K562 (cell line): ENCODE results near the gene XPO6. TPM values are rescaled to one million over a fixed set of nuclear protein-coding genes. Genes with fewer than 3 reads are reported as not detected.

Source experiments
- ATAC-seq: fragments of 200-7000 bp; cut with Tn5 transposase; 3 replicates; pipeline ENCODE4 v1.9.1; 2020; ENCODE audit warnings: moderate library complexity
- BruUV-seq: library from RNA; stranded (reverse); fragments of 400-500 nt; replicated peaks from 2 replicates; lab custom pipeline; 2021; lab: Mats Ljungman, UMichigan
- CTCF ChIA-PET: fragments of 300-600 bp; formaldehyde crosslinking; extraction: SDS; loops from one replicate; lab custom pipeline; 2021; ENCODE audit warnings: low intra/inter-chr PET ratio; lab: Yijun Ruan, JAX
- POLR2A ChIA-PET: fragments of 300-600, 350-650 bp; sonication (Branson Sonifier 250); formaldehyde crosslinking; extraction: SDS; loops from one replicate; lab custom pipeline; 2021; ENCODE audit warnings: antibody characterized with exemption, inconsistent platforms; lab: Yijun Ruan, JAX
- DNase-seq, 4 experiments: peaks; one replicate each; pipeline versions ENCODE4 v3.0.0 to v3.0.0-alpha.2; 2011 to 2018; ENCODE audit warnings: low spot score in 3 of 4, mixed read lengths in 3 of 4; ENCODE audit errors: extremely low read depth in 1 of 4
- FAIRE-seq: peaks from 2 replicates; lab custom pipeline; 2011; peaks lifted over from hg19 to GRCh38; lab: Jason Lieb, UNC
- H2AFZ ChIP-seq: 2 replicates; pipeline ENCODE4 v1.6.0; 2011; ENCODE audit warnings: low read depth, low read length, control low read depth, inconsistent platforms
- H3K27ac ChIP-seq: fragments of 200-600 bp; 3 replicates; pipeline ENCODE4 v1.8.0; 2011; ENCODE audit warnings: low read depth, mild to moderate bottlenecking, control low read depth, inconsistent platforms, low read length, moderate library complexity, mixed read lengths; ENCODE audit errors: extremely low read depth
- H3K27me3 ChIP-seq, 2 experiments: fragments of 300-600 bp in 1 of 2; 2 replicates in 1 of 2; 3 replicates in 1 of 2; pipeline versions ENCODE4 v1.6.0 to v1.8.0; 2011; ENCODE audit warnings: inconsistent platforms in 2 of 2, low read length in 2 of 2, mild to moderate bottlenecking in 1 of 2, mixed read lengths in 1 of 2, moderate library complexity in 1 of 2; ENCODE audit not compliant: control insufficient read depth in 2 of 2, insufficient read depth in 2 of 2
- H3K36me3 ChIP-seq: fragments of 300-600 bp; 3 replicates; pipeline ENCODE4 v1.8.0; 2011; ENCODE audit warnings: mild to moderate bottlenecking, low read length, inconsistent platforms; ENCODE audit not compliant: control insufficient read depth, insufficient read depth
- H3K4me1 ChIP-seq, 2 experiments: fragments of 200-600 bp in 1 of 2; replicated peaks in 1 of 2; 2 replicates in 1 of 2; 3 replicates in 1 of 2; pipeline versions ENCODE4 v1.5.1 to v1.8.0; 2011; ENCODE audit warnings: inconsistent platforms in 2 of 2, low read length in 2 of 2, mild to moderate bottlenecking in 1 of 2, mixed read lengths in 1 of 2, moderate library complexity in 1 of 2; ENCODE audit not compliant: control insufficient read depth in 2 of 2, insufficient read depth in 2 of 2
- H3K4me2 ChIP-seq: 2 replicates; pipeline ENCODE4 v1.6.1; 2011; ENCODE audit warnings: low read length, control low read depth, inconsistent platforms, mixed read lengths; ENCODE audit not compliant: insufficient read depth
- H3K4me3 ChIP-seq: fragments of 200-600 bp; sonication (generic), shearing (Covaris generic); 2 replicates; pipeline ENCODE4 v1.5.1; 2016; ENCODE audit warnings: control low read depth, inconsistent platforms
- H3K79me2 ChIP-seq: fragments of 200-600 bp; 3 replicates; pipeline ENCODE4 v1.8.0; 2011; ENCODE audit warnings: low read length, inconsistent platforms; ENCODE audit not compliant: control insufficient read depth, insufficient read depth
- H3K9ac ChIP-seq, 2 experiments: 2 replicates each; pipeline versions ENCODE4 v1.6.0 to v1.6.1; 2011; ENCODE audit warnings: low read depth in 2 of 2, low read length in 2 of 2, control low read depth in 1 of 2, inconsistent platforms in 1 of 2, mild to moderate bottlenecking in 1 of 2, mixed read lengths in 1 of 2; ENCODE audit not compliant: insufficient read depth in 1 of 2
- H3K9me1 ChIP-seq: one replicate; pipeline ENCODE4 v1.6.0; 2011; ENCODE audit warnings: inconsistent platforms, mild to moderate bottlenecking, low read length, moderate library complexity; ENCODE audit not compliant: control insufficient read depth, insufficient read depth
- H3K9me3 ChIP-seq: replicated peaks from 2 replicates; pipeline ENCODE4 v1.5.1; 2011; ENCODE audit warnings: low read depth, low read length, inconsistent platforms; ENCODE audit not compliant: control insufficient read depth, insufficient read depth
- H4K20me1 ChIP-seq: replicated peaks from 2 replicates; pipeline ENCODE4 v1.6.1; 2011; ENCODE audit warnings: low read length, inconsistent platforms, mixed read lengths; ENCODE audit not compliant: control insufficient read depth, insufficient read depth
- FOXM1 ChIP-seq, 2 experiments: fragments of 450-650 bp in 1 of 2; sonication (generic) in 1 of 2; formaldehyde crosslinking in 1 of 2; IDR thresholded peaks; 2 replicates each; pipeline versions ENCODE4 v1.6.1 to v1.9.0; 2017 to 2022; ENCODE audit warnings: low read depth in 2 of 2, mild to moderate bottlenecking in 2 of 2, missing genetic modification reagents in 1 of 2, moderate library complexity in 1 of 2
- NFYB ChIP-seq: IDR thresholded peaks from 2 replicates; pipeline ENCODE4 v1.6.1; 2011; ENCODE audit warnings: mild to moderate bottlenecking, moderate library complexity; ENCODE audit not compliant: insufficient read length; ENCODE audit errors: extremely low read depth
- RBM34 ChIP-seq: fragments of 200-400 bp; formaldehyde crosslinking; IDR thresholded peaks from 2 replicates; pipeline ENCODE4 v1.6.1; 2018; ENCODE audit warnings: low read length, borderline replicate concordance; ENCODE audit not compliant: insufficient read depth
- SREBF1 ChIP-seq: fragments of 150-350 bp; IDR thresholded peaks from 2 replicates; pipeline ENCODE4 v1.6.1; 2014; ENCODE audit warnings: antibody characterized with exemption, low read depth, low read length, borderline replicate concordance
- ZKSCAN1 ChIP-seq: fragments of 150-350 bp; IDR thresholded peaks from 2 replicates; pipeline ENCODE4 v1.6.1; 2016; ENCODE audit warnings: low read depth, low read length
- WGBS: fragments of 100-300 bp; shearing (Covaris generic); methylation state at CpG from one replicate; pipeline ENCODE4 v1.1.6; 2016; ENCODE audit warnings: low coverage, mixed read lengths; ENCODE audit not compliant: insufficient coverage; ENCODE audit errors: missing lambda C conversion rate; 5-methylcytosine and 5-hydroxymethylcytosine counted together
- in situ Hi-C: fragments of 300-500 bp; cut with MboI; formaldehyde crosslinking; loops from 4 replicates; pipeline ENCODE4 v1.15.0; 2018; ENCODE audit warnings: inconsistent platforms, mixed read lengths
- intact Hi-C: fragments of 100-400 bp; cut with micrococcal nuclease; formaldehyde crosslinking; loops from 2 replicates; pipeline ENCODE4 v1.14.2; 2022
- polyA plus RNA-seq, 8 experiments: library from polyadenylated mRNA; depleted of rRNA in 4 of 8; stranded (reverse) in 5 of 8; unstranded in 3 of 8; fragments of >200 nt; fragmentation: Nextera tagmentation in 2 of 8; fragmentation: Illumina TruSeq in 1 of 8; extraction: Ambion mirVana in 2 of 8; extraction: Trizol in 1 of 8; gene quantifications; 2 replicates each; pipeline versions ENCODE4 v1.2.1 to v1.2.3, GENCODE V29; 2011 to 2014; ENCODE audit warnings: inconsistent platforms in 1 of 8, missing spikeins in 1 of 8
- total RNA-seq, 7 experiments: library from RNA; depleted of rRNA in 6 of 7; stranded (reverse); fragments of >200 nt in 6 of 7; fragmentation: Illumina TruSeq in 2 of 7; extraction: Trizol in 2 of 7; gene quantifications; 2 replicates each; pipeline versions ENCODE4 v1.2.1 to v1.2.3, GENCODE V29; 2011 to 2021; ENCODE audit warnings: low replicate concordance in 1 of 7
- TF ChIP-seq, protein P1 (sequence below): sonication (generic); formaldehyde crosslinking; IDR thresholded peaks from 2 replicates; pipeline ENCODE4 v1.9.0; 2022; ENCODE audit warnings: mild to moderate bottlenecking, missing genetic modification reagents
- TF ChIP-seq, protein P2 (sequence below): sonication (generic); formaldehyde crosslinking; IDR thresholded peaks from 2 replicates; pipeline ENCODE4 v1.5.0; 2020; ENCODE audit warnings: missing genetic modification reagents

Gene XPO6
- total and polyA plus RNA-seq, 9 of the 15 experiments (the other 6 are each of a cell fraction or from before 2014, with no cell fraction given) = 11.2 to 196 (median 119) TPM

DNA sequence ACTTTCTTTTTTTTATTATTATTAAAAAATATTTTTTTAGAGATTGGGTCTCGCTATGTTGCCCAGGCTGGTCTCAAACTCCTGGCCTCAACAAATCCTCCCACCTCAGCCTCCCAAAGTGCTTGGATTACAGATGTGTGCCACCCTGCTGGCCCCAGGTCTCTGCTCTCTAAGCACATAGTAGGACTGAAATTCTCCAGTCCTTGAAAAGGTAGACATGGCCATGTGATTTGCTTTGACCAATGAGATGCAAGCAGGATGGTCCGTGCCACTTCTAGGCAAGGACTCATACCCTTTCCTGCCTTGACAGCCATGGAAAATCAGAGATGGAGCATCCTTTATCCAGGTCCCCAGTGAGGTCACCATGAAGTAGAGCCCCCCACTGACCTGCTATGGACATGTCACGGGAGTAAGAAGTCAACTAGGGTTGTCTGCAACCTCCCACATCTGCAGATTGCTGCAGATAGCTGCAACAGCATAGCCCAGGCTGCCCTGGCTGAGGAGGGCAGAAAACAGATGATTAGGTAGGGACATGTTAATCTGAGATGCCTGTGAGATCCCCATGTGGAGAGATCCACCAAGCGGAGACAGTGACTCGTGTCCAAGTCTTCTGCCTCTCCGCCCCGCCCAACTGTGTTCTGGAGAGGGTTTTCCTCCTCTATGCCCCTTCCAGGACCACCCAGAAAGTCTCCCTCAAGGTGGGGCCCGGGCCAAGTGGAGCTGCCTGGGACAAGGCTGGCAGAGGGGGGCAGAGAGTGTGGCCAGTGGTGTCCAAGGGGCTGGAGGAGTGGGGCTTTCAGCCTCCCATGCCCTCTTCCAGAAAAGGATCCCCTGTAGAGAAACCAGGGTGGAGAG lies 159.3 kb downstream of the XPO6 start:
- no peaks in the 10 kb centered on the region for H3K9me3 ChIP-seq
- H3K4me2 ChIP-seq = no peak overlapping the region
- H3K9ac ChIP-seq = no peak overlapping the region
- FAIRE-seq (no peak), DNase-seq (no peak), ATAC-seq (no peak)
- H3K4me3 ChIP-seq = no peak overlapping the region
- H3K79me2 ChIP-seq = no peaks in the 10 kb centered on the region
- H2AFZ ChIP-seq = no peak overlapping the region
- H3K9me1 ChIP-seq = no peaks in the 10 kb centered on the region
- no peak overlapping the region for H3K27ac ChIP-seq
- in situ Hi-C loops = no loop called here
- H3K36me3 ChIP-seq = no peaks in the 10 kb centered on the region
- H3K4me1 ChIP-seq = no peaks in the 10 kb centered on the region; a peak in 1 of 5 replicates
- WGBS = 2% methylated on average over 8 of the region's 8 CpGs
- POLR2A ChIA-PET = interaction anchor here (0.9 kb wide), 1 partner anchor 12 kb away, joined by 4 read pairs; no protein-coding TSS in a partner anchor
- CTCF ChIA-PET = no interaction called here
- TF ChIP-seq SREBF1 (no peak), FOXM1 (IDR thresholded peaks at IDR 0.05; ENCODE audit: low read depth) (no peak), FOXM1 (CRISPR knock-in tag; IDR thresholded peaks at IDR 0.05; ENCODE audit: low read depth) (no peak), RBM34 (no peak), NFYB (peak; percentile 4), ZKSCAN1 (peak; percentile 82; the same call in 1 of the 2 replicates)
- TF ChIP-seq, protein P1, sequence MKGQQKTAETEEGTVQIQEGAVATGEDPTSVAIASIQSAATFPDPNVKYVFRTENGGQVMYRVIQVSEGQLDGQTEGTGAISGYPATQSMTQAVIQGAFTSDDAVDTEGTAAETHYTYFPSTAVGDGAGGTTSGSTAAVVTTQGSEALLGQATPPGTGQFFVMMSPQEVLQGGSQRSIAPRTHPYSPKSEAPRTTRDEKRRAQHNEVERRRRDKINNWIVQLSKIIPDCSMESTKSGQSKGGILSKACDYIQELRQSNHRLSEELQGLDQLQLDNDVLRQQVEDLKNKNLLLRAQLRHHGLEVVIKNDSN (CRISPR knock-in tag) = peak; percentile 36; the same call in 1 of the 2 replicates
- TF ChIP-seq, protein P2, sequence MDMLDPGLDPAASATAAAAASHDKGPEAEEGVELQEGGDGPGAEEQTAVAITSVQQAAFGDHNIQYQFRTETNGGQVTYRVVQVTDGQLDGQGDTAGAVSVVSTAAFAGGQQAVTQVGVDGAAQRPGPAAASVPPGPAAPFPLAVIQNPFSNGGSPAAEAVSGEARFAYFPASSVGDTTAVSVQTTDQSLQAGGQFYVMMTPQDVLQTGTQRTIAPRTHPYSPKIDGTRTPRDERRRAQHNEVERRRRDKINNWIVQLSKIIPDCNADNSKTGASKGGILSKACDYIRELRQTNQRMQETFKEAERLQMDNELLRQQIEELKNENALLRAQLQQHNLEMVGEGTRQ (CRISPR knock-in tag) = peak; percentile 43
- intact Hi-C loops = no loop called here
- peaks cover 5 to 24% of the 10 kb centered on the region in 2 experiments; a peak in 4 of 5 replicates for H3K27me3 ChIP-seq
- no peaks in the 10 kb centered on the region for H4K20me1 ChIP-seq
- no TSS peak for BruUV-seq
